ENCODE results near the gene MRPL17.

Gene MRPL17

DNA sequence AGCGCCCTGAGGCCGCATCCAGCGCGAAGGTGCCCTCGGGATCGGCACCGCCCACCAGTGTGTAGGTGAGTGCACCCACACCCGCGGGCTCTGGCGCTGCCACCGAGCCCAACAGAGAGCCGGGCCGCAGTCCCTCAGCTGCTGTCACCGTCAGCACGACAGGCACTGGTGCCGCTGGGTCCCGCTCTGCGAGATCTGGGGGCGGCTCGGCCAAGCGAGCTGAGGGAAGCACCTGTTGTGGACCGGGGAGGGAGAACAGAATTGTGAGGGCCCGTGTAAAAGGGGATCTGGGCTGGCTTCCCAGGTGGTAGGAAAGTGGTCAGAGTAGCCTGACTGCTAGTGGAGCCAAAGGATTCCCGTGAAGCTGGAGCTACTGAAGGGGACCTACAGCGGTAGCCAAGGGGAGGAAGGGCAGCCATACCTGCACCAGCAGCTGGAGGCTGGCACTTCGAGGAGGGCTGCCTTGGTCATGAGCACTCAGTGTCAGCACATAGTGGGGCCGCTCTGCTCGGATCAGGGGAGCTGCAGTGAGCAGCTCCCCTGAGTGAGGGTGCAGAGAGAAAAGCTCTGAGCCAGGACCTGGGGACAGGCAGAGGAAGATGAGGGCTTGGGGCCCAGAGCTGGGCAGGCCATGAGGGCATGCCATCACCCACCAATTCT, 52.4 kb downstream of the MRPL17 start:
- DNase-seq: no peak

All from activated CD8-positive, alpha-beta memory T cell treated with anti-CD3 and anti-CD28 coated beads, Interleukin-2, amount 50 U/mL, for 4 hours (primary cell).